ENCODE data around the gene CDC37L1. TPM values are rescaled to one million over a fixed set of nuclear protein-coding genes. Genes with fewer than 3 reads are reported as not detected.

CDC37L1 gene
- total and polyA plus RNA-seq, 9 of the 15 experiments (the other 6 are each of a cell fraction or from before 2014, with no cell fraction given): 1.5 to 7.9 (median 6.0) TPM

DNA sequence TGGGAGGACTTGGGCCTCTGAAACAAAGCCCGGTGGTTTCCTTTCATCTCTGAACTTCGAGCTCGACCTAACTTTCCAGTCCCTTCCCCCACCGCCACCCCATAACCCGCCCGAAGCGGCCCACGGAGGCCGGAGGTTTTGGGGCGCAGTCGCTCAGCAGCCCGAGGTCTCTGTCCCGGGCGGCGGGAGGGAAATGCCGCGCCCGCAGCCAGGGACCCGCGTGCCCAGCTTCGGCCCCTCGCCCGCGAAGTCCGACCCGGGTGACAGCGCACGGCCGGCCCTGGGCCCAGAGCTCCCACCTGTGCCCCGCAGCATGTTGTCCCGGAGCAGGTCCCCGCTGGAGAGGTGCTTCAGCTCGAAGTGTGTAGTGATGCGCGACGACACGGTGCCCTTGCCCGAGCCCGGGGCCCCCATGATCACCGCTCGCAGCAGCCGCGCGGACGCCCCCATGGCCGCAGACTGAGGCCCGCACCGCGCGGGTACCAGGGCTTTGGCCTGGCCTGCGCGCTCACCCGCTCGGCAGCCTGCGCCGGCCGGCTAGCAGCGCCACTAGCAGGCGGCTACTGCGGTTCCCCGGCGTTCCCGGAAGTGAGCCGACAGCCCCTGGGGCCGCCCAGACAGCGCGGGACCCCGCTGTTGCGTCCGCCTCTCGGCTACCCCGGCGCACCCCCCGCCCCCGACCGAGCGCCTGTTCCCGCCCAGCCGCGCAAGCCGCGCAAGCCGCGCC, 61.4 kb downstream of the CDC37L1 start, which contains the start of gene AK3 (continued):
- TF ChIP-seq, protein P1, sequence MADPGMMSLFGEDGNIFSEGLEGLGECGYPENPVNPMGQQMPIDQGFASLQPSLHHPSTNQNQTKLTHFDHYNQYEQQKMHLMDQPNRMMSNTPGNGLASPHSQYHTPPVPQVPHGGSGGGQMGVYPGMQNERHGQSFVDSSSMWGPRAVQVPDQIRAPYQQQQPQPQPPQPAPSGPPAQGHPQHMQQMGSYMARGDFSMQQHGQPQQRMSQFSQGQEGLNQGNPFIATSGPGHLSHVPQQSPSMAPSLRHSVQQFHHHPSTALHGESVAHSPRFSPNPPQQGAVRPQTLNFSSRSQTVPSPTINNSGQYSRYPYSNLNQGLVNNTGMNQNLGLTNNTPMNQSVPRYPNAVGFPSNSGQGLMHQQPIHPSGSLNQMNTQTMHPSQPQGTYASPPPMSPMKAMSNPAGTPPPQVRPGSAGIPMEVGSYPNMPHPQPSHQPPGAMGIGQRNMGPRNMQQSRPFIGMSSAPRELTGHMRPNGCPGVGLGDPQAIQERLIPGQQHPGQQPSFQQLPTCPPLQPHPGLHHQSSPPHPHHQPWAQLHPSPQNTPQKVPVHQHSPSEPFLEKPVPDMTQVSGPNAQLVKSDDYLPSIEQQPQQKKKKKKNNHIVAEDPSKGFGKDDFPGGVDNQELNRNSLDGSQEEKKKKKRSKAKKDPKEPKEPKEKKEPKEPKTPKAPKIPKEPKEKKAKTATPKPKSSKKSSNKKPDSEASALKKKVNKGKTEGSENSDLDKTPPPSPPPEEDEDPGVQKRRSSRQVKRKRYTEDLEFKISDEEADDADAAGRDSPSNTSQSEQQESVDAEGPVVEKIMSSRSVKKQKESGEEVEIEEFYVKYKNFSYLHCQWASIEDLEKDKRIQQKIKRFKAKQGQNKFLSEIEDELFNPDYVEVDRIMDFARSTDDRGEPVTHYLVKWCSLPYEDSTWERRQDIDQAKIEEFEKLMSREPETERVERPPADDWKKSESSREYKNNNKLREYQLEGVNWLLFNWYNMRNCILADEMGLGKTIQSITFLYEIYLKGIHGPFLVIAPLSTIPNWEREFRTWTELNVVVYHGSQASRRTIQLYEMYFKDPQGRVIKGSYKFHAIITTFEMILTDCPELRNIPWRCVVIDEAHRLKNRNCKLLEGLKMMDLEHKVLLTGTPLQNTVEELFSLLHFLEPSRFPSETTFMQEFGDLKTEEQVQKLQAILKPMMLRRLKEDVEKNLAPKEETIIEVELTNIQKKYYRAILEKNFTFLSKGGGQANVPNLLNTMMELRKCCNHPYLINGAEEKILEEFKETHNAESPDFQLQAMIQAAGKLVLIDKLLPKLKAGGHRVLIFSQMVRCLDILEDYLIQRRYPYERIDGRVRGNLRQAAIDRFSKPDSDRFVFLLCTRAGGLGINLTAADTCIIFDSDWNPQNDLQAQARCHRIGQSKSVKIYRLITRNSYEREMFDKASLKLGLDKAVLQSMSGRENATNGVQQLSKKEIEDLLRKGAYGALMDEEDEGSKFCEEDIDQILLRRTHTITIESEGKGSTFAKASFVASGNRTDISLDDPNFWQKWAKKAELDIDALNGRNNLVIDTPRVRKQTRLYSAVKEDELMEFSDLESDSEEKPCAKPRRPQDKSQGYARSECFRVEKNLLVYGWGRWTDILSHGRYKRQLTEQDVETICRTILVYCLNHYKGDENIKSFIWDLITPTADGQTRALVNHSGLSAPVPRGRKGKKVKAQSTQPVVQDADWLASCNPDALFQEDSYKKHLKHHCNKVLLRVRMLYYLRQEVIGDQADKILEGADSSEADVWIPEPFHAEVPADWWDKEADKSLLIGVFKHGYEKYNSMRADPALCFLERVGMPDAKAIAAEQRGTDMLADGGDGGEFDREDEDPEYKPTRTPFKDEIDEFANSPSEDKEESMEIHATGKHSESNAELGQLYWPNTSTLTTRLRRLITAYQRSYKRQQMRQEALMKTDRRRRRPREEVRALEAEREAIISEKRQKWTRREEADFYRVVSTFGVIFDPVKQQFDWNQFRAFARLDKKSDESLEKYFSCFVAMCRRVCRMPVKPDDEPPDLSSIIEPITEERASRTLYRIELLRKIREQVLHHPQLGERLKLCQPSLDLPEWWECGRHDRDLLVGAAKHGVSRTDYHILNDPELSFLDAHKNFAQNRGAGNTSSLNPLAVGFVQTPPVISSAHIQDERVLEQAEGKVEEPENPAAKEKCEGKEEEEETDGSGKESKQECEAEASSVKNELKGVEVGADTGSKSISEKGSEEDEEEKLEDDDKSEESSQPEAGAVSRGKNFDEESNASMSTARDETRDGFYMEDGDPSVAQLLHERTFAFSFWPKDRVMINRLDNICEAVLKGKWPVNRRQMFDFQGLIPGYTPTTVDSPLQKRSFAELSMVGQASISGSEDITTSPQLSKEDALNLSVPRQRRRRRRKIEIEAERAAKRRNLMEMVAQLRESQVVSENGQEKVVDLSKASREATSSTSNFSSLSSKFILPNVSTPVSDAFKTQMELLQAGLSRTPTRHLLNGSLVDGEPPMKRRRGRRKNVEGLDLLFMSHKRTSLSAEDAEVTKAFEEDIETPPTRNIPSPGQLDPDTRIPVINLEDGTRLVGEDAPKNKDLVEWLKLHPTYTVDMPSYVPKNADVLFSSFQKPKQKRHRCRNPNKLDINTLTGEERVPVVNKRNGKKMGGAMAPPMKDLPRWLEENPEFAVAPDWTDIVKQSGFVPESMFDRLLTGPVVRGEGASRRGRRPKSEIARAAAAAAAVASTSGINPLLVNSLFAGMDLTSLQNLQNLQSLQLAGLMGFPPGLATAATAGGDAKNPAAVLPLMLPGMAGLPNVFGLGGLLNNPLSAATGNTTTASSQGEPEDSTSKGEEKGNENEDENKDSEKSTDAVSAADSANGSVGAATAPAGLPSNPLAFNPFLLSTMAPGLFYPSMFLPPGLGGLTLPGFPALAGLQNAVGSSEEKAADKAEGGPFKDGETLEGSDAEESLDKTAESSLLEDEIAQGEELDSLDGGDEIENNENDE (IDR thresholded peaks at IDR 0.05; ENCODE audit: low read depth, low read length): no peak
- TF ChIP-seq RHOXF2B (CRISPR knock-in tag; conservative IDR thresholded peaks at IDR 0.05): no peak
- TF ChIP-seq, protein P2, sequence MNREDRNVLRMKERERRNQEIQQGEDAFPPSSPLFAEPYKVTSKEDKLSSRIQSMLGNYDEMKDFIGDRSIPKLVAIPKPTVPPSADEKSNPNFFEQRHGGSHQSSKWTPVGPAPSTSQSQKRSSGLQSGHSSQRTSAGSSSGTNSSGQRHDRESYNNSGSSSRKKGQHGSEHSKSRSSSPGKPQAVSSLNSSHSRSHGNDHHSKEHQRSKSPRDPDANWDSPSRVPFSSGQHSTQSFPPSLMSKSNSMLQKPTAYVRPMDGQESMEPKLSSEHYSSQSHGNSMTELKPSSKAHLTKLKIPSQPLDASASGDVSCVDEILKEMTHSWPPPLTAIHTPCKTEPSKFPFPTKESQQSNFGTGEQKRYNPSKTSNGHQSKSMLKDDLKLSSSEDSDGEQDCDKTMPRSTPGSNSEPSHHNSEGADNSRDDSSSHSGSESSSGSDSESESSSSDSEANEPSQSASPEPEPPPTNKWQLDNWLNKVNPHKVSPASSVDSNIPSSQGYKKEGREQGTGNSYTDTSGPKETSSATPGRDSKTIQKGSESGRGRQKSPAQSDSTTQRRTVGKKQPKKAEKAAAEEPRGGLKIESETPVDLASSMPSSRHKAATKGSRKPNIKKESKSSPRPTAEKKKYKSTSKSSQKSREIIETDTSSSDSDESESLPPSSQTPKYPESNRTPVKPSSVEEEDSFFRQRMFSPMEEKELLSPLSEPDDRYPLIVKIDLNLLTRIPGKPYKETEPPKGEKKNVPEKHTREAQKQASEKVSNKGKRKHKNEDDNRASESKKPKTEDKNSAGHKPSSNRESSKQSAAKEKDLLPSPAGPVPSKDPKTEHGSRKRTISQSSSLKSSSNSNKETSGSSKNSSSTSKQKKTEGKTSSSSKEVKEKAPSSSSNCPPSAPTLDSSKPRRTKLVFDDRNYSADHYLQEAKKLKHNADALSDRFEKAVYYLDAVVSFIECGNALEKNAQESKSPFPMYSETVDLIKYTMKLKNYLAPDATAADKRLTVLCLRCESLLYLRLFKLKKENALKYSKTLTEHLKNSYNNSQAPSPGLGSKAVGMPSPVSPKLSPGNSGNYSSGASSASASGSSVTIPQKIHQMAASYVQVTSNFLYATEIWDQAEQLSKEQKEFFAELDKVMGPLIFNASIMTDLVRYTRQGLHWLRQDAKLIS (CRISPR knock-in tag; IDR thresholded peaks at IDR 0.05): peak; percentile 70; the same call in 1 of the 2 replicates
- no peak for TF ChIP-seq ZNF224 (CRISPR knock-in tag; IDR thresholded peaks at IDR 0.05)
- TF ChIP-seq SIN3B (IDR thresholded peaks at IDR 0.05; ENCODE audit: low read depth): no peak
- TF ChIP-seq POLR2AphosphoS5 (IDR thresholded peaks at IDR 0.05; ENCODE audit: control insufficient read depth, insufficient read depth, low read depth, low read length): peak; percentile 63
- TF ChIP-seq SIX5 (IDR thresholded peaks at IDR 0.05; ENCODE audit: borderline replicate concordance in 1 of 2, insufficient read depth in 1 of 2, low read depth in 1 of 2, low read length in 2 of 2): no peak
- no peak for TF ChIP-seq DMBX1 (CRISPR knock-in tag; IDR thresholded peaks at IDR 0.05; ENCODE audit: borderline replicate concordance)
- TF ChIP-seq ZFP1 (CRISPR knock-in tag; IDR thresholded peaks at IDR 0.05): no peak
- no peak for TF ChIP-seq ZNF239 (CRISPR knock-in tag; IDR thresholded peaks at IDR 0.05)
